HT-29 (cell line): ENCODE results near the gene CDX4. TPM values are rescaled to one million over a fixed set of nuclear protein-coding genes. Genes with fewer than 3 reads are reported as not detected.
A peak's percentile ranks its signal among the peaks of the same experiment; 100 is the strongest.
"Not testable (repeated sequence)": the region's sequence is repeated elsewhere in the genome, so short reads cannot be mapped to it uniquely, and the experiment has no call there.

Experiments used
- DNase-seq: peaks from one replicate; pipeline ENCODE4 v3.0.0-alpha.2; 2015; ENCODE audit warnings: low spot score
- small RNA-seq: library from RNA; depleted of rRNA; stranded (forward); fragments of <200 nt; gene quantifications from one replicate; pipeline ENCODE3, GENCODE V24; 2014
- total RNA-seq: library from RNA; depleted of rRNA; stranded (reverse); fragments of >200 nt; shearing (Covaris generic); gene quantifications from 2 replicates; pipeline ENCODE4 v1.2.3, GENCODE V29; 2014; rRNA removed

The CDX4 gene
- not detected in 2 replicates for total RNA-seq

DNA sequence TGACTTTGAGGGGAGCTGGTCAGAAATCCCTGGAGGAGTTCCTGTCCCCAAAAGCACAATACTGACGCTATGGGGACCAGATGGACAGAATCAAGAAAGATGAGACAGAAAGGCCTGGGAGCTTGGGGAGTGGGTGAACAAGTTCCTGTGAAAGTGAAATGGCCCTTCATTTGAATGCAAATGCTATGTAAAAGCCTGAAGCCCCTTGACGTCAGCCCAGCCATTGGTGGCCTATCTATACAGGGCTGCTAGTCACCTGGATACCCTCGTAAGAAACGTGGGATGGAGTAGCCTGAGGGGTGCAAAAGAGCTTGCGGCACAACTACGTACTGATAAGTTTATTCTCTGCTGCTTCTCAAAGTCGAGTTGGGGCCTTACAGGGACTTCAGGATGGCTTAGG lies at the start of gene CDX4:
Gene CDX4, plus strand, starts transcription at position 223 of the 400 bp plus-strand sequence. CDS start 201 bp downstream, outside the sequence.
- no peak for DNase-seq

GRCh38 chrX:73398185-73398914 lies 48.5 kb upstream of the CDX4 start:
- no peak for DNase-seq

DNA sequence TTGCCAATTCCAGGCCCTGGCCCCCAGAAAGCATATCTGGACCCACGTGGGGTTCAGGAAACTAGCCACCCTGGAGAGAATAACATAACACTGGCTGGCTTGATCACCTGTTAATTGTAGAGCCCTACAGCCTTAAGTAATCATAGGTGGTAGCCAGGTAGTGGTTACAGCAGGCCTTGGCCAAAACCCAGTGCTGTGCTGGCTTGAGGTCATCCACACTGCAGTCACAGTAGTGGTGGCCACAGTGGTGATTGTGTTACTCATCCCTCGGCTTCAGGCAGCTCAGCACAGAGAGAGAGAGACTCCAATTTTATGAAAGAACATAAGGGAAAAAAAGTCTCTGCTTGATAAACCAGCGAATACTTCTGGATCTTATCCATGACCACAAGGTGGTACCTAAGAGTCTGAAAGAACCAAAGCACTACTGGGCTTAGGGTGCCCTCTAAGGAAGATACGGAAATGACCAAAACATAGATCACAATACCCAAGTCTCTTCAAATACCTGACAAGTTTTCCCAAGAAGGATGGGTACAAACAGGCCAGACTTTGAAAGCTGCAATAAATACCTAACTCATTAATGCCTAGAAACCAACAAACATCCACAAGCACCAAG lies 46.6 kb upstream of the CDX4 start:
- peak; percentile 38 for DNase-seq

DNA sequence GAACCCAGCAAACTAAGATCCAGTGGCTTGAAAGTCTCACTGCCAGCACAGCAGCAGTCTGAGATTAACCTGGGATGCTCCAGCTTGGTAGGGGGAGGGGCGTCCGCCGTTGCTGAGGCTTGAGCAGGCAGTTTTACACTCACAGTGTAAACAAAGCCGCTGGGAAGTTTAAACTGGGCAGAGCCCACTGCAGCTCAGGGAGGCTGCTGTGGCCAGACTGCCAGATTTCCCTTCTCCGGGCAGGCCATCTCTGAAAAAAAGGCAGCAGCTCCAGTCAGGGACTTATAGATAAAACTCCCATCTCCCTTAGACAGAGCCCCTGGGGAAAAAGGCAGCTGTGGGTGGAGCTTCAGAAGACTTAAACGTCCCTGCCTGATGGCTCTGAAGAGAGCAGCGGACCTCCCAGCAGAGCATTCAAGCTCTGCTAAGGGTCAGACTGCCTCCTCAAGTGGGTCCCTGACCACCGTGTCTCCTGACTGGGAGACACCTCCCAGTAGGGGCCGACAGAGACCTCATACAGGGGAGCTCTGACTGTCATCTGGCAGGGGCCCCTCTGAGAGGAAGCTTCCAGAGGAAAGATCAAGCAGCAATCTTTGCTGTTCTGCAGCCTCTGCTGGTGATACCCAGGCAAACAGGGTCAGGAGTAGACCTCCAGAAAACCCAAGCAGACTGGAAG lies 45.1 kb upstream of the CDX4 start:
- DNase-seq = peak; percentile 22

DNA sequence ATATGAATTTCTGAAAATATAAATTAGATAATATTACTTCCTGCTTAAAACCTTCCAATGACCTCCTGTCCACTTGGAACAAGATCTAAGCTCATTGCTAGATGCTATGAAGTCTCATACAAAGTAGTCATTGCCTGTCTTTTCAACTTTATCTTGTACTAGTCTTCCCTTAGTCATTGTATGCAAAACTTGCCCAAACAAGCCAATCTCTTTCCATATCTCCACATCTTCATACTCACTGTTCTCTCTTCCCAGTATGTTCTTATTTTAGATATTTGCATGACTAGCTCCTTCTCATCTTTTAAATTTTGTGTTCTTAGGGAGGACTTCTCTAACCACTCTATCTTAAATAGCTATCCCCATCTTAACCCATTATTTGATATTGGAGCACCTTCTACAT lies 33.9 kb upstream of the CDX4 start:
- no peak for DNase-seq

DNA sequence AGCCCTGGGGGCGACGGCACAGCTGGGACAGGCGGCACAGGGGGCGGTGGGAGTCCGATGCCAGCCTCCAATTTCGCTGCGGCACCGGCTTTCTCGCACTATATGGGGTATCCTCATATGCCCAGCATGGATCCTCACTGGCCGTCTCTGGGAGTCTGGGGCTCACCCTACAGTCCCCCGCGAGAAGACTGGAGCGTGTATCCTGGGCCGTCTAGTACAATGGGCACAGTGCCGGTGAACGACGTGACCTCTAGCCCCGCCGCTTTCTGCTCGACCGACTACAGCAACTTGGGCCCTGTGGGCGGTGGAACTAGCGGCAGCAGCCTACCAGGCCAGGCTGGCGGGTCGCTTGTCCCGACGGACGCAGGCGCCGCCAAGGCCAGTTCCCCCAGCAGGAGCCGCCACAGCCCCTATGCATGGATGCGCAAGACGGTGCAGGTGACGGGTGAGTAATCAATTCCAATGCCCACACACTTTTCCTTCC lies 500 bp downstream of the CDX4 start:
- DNase-seq = no peak

GRCh38 chrX:73448379-73448778 lies 1.5 kb downstream of the CDX4 start:
- DNase-seq = no peak

- no peak for DNase-seq
Observed at GRCh38 chrX:73455171-73455570, 8.3 kb downstream of the CDX4 start.

DNA sequence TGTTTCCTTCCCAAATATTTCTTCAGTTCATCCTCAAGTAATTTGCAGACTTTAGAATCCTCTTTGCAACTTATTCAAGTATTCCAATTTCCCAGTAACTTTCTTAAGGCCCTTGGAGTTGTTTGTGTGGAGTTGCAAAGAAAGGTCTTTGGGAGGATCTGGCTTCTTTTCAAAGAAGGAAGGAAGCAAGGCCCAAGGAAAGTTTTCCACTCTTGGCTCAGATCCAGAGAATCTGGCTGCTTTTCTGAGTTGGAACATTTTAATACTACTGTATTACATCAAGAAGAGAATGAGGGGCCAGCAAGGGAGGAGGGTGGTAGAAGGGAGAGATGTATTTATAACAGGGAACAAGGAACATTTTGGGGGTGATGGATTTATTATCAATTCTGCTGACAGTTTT lies 10.5 kb downstream of the CDX4 start:
- DNase-seq = no peak

DNA sequence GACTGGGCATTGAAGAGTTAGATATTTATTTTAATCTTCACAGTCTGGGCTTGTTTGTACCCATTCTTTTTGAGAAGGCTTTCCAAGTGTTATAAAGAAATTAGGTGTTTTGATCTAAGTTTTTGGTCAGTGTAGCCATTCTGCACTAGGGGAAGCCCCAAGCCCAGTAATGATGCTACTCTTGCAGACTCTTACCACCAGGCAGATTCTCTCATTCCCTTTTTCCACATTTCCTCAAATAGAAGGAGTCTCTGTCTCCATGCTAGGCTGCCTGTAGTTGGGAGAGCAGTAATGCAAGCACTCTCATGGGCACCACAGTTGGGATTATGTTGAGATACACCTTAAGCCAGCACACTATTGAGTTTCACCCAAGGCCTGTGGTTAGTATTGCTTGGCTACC lies 21.5 kb downstream of the CDX4 start:
- no peak for DNase-seq

- no peak for DNase-seq
Observed at GRCh38 chrX:73478961-73479360, 32.1 kb downstream of the CDX4 start.

DNA sequence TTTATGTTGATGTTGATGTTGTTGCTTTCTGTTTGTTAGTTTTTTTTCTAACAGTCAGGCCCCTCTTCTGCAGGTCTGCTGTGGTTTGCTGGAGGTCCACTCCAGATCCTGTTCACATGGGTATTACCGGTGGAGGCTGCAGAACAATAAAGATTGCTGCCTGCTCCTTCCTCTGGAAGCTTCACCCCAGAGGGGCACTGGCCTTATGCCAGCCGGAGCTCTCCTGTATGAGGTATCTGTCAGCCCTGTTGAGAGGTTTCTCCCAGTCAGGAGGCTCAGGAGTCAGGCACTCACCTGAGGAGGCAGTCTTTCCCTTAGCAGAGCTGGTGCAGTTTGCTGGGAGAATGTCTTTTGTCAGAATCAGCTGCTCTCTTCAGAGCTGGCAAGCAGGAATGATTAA lies 34.7 kb downstream of the CDX4 start:
- DNase-seq = no peak

DNA sequence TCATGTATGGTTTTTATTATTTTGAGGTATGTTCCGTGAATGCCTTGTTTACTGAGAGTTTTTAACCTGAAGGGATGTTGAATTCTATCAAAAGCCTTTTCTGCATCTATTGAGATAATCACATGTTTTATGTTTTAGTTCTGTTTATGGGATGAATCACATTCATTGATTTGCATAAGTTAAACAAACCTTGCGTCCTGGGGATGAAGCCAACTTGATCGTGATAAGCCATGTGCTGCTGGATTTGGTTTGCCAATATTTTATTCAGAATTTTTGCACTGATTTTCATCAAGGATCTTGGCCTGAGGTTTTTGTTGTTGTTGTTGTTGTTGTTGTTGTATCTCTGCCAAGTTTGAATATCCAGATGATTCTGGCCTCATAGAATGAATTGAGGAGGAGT lies 43.8 kb downstream of the CDX4 start:
- DNase-seq = no peak

DNA sequence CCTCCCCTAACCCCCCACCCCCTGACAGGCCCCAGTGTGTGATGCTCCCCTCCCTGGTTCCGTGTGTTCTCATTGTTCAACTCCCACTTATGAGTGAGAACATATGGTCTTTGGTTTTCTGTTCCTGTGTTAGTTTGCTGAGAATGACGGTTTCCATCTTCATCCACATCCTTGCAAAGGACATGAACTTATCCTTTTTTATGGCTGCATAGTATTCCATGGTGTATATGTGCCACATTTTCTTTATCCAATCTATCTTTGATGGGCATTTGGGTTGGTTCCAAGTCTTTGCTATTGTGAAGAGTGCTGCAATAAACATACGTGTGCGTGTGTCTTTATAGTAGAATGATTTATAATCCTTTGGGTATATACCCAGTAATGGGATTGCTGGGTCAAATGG lies 45.3 kb downstream of the CDX4 start:
- not testable (repeated sequence) for DNase-seq

Small RNAs within 50 kb of the gene (small RNA-seq; reads per million reads assigned to genes)
- not detected for gene MORF4L1P6
- gene RNU6-1044P = not detected

Other genes with a start within 250 kb of the CDX4 start
- not detected in 2 replicates for gene NAP1L2, start 232.2 kb upstream of the CDX4 start, total RNA-seq
- gene CHIC1, start 116.1 kb downstream of the CDX4 start, total RNA-seq = 5.6 and 6.9 TPM in 2 replicates